ENCODE results near the gene VPS13D. TPM values are rescaled to one million over a fixed set of nuclear protein-coding genes. Genes with fewer than 3 reads are reported as not detected.

The VPS13D gene
- total and polyA plus RNA-seq, 2 of the 4 experiments (the other 2 are of a cell fraction): 9.0 to 16.3 TPM

DNA sequence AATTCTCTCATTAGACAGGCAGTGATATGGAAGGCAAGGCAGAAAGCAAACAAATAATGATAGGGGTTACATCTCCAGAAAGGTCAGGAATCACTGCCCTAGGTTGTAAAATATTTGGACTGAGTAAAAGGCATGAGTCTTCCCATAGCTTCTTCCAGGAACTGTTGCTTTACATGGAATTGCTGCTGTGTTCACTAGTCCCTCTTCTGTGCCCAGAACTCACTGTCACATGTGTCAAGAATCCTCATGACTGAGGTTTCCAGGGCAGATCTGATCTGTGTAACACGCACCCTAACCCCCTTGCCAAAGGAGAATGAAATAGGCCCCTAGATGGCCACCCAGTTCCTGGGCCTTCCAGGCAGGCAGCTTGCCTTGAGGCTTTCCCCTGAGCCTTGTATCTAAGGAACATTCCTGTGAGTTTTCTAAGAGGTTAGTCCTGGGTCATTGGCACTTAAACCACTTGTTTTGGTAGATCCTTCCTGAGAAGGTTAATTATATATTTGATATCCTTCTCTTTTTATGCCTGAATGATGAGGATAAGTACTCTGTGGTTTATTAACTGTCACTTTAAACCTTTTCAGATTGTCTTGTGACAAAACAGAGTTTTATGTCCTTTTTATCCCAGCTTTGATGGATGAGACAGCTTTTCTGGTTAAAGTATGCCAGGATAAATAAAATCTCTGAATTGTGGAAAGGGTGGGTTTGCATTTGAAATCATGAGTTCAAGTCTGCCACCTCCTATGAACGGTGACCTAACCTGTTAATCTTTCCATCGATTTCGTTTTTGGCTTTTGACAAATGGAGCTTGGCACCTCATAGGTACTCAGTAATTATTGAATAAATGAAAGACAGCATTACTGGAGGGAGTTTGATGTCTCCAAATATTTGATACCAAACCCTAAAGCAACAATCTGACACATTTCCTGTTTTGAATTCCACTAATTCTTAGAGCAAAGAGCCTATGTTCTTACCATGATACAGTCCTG is 224.9 kb downstream of the VPS13D start:
- peaks cover 32% of the 10 kb centered on the region for H3K9me1 ChIP-seq (ENCODE audit: insufficient read depth, low read length)
- H4K91ac ChIP-seq (ENCODE audit: insufficient read depth, low read depth, low read length): peak overlapping the region; percentile 95
- H3K4me3 ChIP-seq (ENCODE audit: insufficient read depth, low read depth, low read length): no peak overlapping the region
- H3K56ac ChIP-seq (ENCODE audit: extremely low read depth, insufficient read depth, low read length): peak overlapping the region; percentile 46; the same call in 1 of the 2 replicates
- peak overlapping the region; percentile 87 for H3K18ac ChIP-seq (ENCODE audit: low read depth, low read length)
- no CpG with 5 or more reads among the region's 4 CpGs for WGBS, 2 experiments (ENCODE audit: extremely low coverage in 2 of 2, insufficient read length in 1 of 2)
- in situ Hi-C loops (cut with MboI; ENCODE audit: low sequenced_read_pairs) (no loop called here), intact Hi-C loops (cut with micrococcal nuclease) (no loop called here), dilution Hi-C loops (cut with HindIII; ENCODE audit: low sequenced_read_pairs, unreplicated experiment) (no loop called here)
- peaks cover 5 to 42% of the 10 kb centered on the region in 2 experiments; a peak in 2 of 4 replicates for H3K79me1 ChIP-seq (ENCODE audit: low read depth in 1 of 2, low read length in 2 of 2)
- no TSS peak for BruUV-seq (replicated peaks)
- no peak overlapping the region for H2AFZ ChIP-seq (replicated peaks; ENCODE audit: low read length, poor library complexity)
- H3K36me3 ChIP-seq (ENCODE audit: control insufficient read depth, insufficient read depth, low read length): peaks cover 3% of the 10 kb centered on the region; the same call in 1 of the 2 replicates
- no peak for TF ChIP-seq CTCF (conservative IDR thresholded peaks at IDR 0.05; ENCODE audit: low read depth, low read length)
- no peak for TF ChIP-seq RAD21 (IDR thresholded peaks at IDR 0.05; ENCODE audit: low read length)
- no peak for TF ChIP-seq CHD1 (IDR thresholded peaks at IDR 0.05; ENCODE audit: low read depth, low read length)
- TF ChIP-seq, protein P1, sequence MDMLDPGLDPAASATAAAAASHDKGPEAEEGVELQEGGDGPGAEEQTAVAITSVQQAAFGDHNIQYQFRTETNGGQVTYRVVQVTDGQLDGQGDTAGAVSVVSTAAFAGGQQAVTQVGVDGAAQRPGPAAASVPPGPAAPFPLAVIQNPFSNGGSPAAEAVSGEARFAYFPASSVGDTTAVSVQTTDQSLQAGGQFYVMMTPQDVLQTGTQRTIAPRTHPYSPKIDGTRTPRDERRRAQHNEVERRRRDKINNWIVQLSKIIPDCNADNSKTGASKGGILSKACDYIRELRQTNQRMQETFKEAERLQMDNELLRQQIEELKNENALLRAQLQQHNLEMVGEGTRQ (IDR thresholded peaks at IDR 0.05; ENCODE audit: low read depth, low read length): no peak
- TF ChIP-seq RCOR1 (IDR thresholded peaks at IDR 0.05; ENCODE audit: insufficient replicate concordance, low read length): no peak
- TF ChIP-seq FOS (IDR thresholded peaks at IDR 0.05; ENCODE audit: low read depth, low read length): no peak
- no peak for TF ChIP-seq ELK1 (IDR thresholded peaks at IDR 0.05; ENCODE audit: borderline replicate concordance, low read depth, low read length)
- no peak for TF ChIP-seq POLR2A (IDR thresholded peaks at IDR 0.05; ENCODE audit: low read depth, low read length)
- no peak for TF ChIP-seq SMC3 (IDR thresholded peaks at IDR 0.05; ENCODE audit: low read depth, low read length)
- TF ChIP-seq MAFK (IDR thresholded peaks at IDR 0.05; ENCODE audit: low read depth, low read length): no peak
- no peak for TF ChIP-seq BHLHE40 (IDR thresholded peaks at IDR 0.05; ENCODE audit: low read depth, low read length)
- TF ChIP-seq CEBPB (IDR thresholded peaks at IDR 0.05; ENCODE audit: low read depth, low read length): no peak
- no peak for TF ChIP-seq RFX5 (IDR thresholded peaks at IDR 0.05; ENCODE audit: low read depth, low read length)
- no peak for TF ChIP-seq MXI1 (IDR thresholded peaks at IDR 0.05; ENCODE audit: borderline replicate concordance, low read depth, low read length)
- peak overlapping the region; percentile 93 for H3K4ac ChIP-seq (ENCODE audit: low read depth, low read length)
- ATAC-seq (ENCODE audit: low read depth) (peak; percentile 62), DNase-seq (peak; percentile 34)
- H3K23ac ChIP-seq (ENCODE audit: low read depth, low read length): peak overlapping the region; percentile 83
- CTCF ChIA-PET: no interaction called here
- H3K4me2 ChIP-seq (ENCODE audit: low read depth, low read length): peak overlapping the region; percentile 47; the same call in 1 of the 2 replicates
- no peaks in the 10 kb centered on the region for H4K20me1 ChIP-seq (ENCODE audit: insufficient read depth, low read length)
- H2AK5ac ChIP-seq (ENCODE audit: low read depth, low read length): peak overlapping the region; percentile 88
- H3K9me3 ChIP-seq (ENCODE audit: control insufficient read depth, insufficient read depth, low read length): no peaks in the 10 kb centered on the region
- H3K27ac ChIP-seq (ENCODE audit: insufficient read depth, low read length): peak overlapping the region; percentile 90
- H3K9ac ChIP-seq (ENCODE audit: low read depth, low read length): 0 out of 2 replicates have a peak overlapping the region, but pooled peaks have one; percentile 18
- peak overlapping the region; percentile 74 to 93 for H4K8ac ChIP-seq (ENCODE audit: low read depth in 2 of 2, low read length in 2 of 2)
- H3K14ac ChIP-seq (replicated peaks; ENCODE audit: low read depth, low read length): peak overlapping the region; percentile 77
- H2BK20ac ChIP-seq (ENCODE audit: low read depth, low read length): peak overlapping the region; percentile 89
- peak overlapping the region; percentile 45 for H2AK9ac ChIP-seq (replicated peaks; ENCODE audit: low read depth, low read length, poor library complexity)
- no peaks in the 10 kb centered on the region for H3K27me3 ChIP-seq (ENCODE audit: control insufficient read depth, insufficient read depth, low read length)
- H3K4me1 ChIP-seq (ENCODE audit: control insufficient read depth, insufficient read depth, low read length): peaks cover 33% of the 10 kb centered on the region
- POLR2A ChIA-PET (ENCODE audit: unreplicated experiment): no interaction called here
- peak overlapping the region; percentile 88 for H2BK5ac ChIP-seq (ENCODE audit: low read depth, low read length, poor library complexity, severe bottlenecking)
- peak overlapping the region; percentile 82 for H4K5ac ChIP-seq (ENCODE audit: low read depth, low read length)
- H2BK15ac ChIP-seq (ENCODE audit: low read depth, low read length): peak overlapping the region; percentile 98; the same call in 2 of the 3 replicates
- peak overlapping the region; percentile 91 for H2BK120ac ChIP-seq (ENCODE audit: low read depth, low read length)
